Measurements from ENCODE around the gene MSRB1.
A peak's percentile ranks its signal among the peaks of the same experiment; 100 is the strongest.

- peak; percentile 39 for TF ChIP-seq POLR2A (IDR thresholded peaks at IDR 0.05; ENCODE audit: low read length)
- TF ChIP-seq GATA1 (IDR thresholded peaks at IDR 0.05; ENCODE audit: low read depth, low read length) = no peak
Measured at GRCh38 chr16:1984347-1985225, 41.6 kb upstream of the MSRB1 start.

Data from erythroblast (primary cell).